Mucosa of descending colon (tissue), 3 donors: ENCODE results near the gene APOM. TPM values are rescaled to one million over a fixed set of nuclear protein-coding genes. Genes with fewer than 3 reads are reported as not detected.

Experiments
- ATAC-seq: fragments of 200-7000 bp; cut with Tn5 transposase; one replicate; pipeline ENCODE4 v1.9.1; 2020; ENCODE audit warnings: mild to moderate bottlenecking, moderate library complexity
- DNase-seq, 3 donors: peaks; one replicate each; pipeline ENCODE4 v3.0.0-alpha.2; 2020
- H3K36me3 ChIP-seq: fragments of 200-600 bp; one replicate; pipeline ENCODE4 v1.8.0; 2021; ENCODE audit warnings: low read depth, mild to moderate bottlenecking
- H3K4me1 ChIP-seq: fragments of 200-600 bp; one replicate; pipeline ENCODE4 v1.8.0; 2021; ENCODE audit warnings: low read depth, mild to moderate bottlenecking
- H3K4me3 ChIP-seq: fragments of 200-600 bp; one replicate; pipeline ENCODE4 v1.8.0; 2021; ENCODE audit warnings: mild to moderate bottlenecking
- H3K9me3 ChIP-seq: fragments of 200-600 bp; one replicate; pipeline ENCODE4 v1.8.0; 2021; ENCODE audit warnings: mild to moderate bottlenecking
- intact Hi-C, 2 donors: fragments of 100-400 bp; cut with DNase I in 1 of 2; cut with micrococcal nuclease in 1 of 2; formaldehyde crosslinking; loops; one replicate each; pipeline versions ENCODE4 v1.11.0 to v1.11.1; 2022; cut with DNase I, micrococcal nuclease
- total RNA-seq, 3 donors: library from RNA; stranded (reverse); fragmentation: NEBNext Ultra II Directional in 2 of 3; extraction: Animal tissue kit (Norgen Biotek cat#: 25700) in 2 of 3; gene quantifications; one replicate each; pipeline versions ENCODE4 v1.2.1 to v1.2.4, GENCODE V29; 2021 to 2023
- TF ChIP-seq, protein P1 (sequence below): fragments of 200-600 bp; IDR thresholded peaks from one replicate; pipeline ENCODE4 v1.8.0; 2022; ENCODE audit warnings: antibody characterized with exemption, mild to moderate bottlenecking
- donor health status: DM: no; HTN: no; CAD: no; lungs with moderate emphysema.
- donor health status: DM: no; HTN: no; CAD: no.
- donor health status: DM: no; HTN: yes; CAD: no.

Gene APOM
- total RNA-seq, 3 donors from 2014 or later, result 2.2 to 2.7 (median 2.4) TPM

DNA sequence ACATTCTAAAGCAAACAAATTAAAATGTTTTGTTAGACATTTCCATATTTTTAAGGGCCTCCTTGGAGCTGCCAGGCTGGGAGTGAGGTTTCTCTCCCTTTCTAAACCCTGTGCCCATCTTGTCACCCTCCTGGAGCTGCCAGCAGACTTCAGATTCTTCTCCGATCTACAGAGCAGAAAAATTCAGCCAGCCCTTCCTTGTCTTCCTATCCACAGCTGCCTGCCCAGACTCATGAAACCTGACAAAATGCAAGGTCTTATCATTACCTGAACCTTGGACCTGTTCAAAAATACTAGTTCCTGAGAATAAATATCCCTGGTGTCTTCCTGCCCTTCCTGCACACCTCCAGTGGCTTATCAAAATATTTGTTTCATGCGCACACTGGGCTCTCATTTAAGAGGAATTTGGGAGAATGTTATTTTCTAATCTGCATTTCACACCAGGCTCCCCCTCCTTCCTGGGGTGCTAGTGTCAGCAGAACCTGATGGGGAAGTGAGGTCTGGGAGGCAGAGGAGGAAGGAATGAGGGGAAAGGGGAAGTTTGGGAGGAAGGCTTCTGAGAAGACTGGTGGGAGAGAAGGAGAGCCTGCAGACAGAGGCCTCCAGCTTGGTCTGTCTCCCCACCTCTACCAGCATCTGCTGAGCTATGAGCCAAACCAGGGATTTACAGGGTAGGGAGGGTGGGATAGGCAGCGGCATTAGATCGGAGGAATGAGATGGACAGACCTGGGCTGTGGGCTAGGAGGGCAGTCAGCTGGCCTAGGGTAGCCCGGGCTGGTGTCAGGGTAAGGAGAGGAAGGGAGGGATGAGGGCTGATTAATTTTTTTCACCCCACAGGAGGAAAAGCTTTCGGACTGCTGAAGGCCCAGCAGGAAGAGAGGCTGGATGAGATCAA is 40.8 kb upstream of the APOM start, which contains the start of gene AIF1:
Gene AIF1, plus strand, starts transcription at position 551 of the 895 bp plus-strand sequence. Its CDS starts 96 bp downstream, at position 647.
- H3K36me3 ChIP-seq, result no peaks in the 10 kb centered on the region
- H3K4me3 ChIP-seq, result no peak within 1 kb of the TSS
- TF ChIP-seq, protein P1, sequence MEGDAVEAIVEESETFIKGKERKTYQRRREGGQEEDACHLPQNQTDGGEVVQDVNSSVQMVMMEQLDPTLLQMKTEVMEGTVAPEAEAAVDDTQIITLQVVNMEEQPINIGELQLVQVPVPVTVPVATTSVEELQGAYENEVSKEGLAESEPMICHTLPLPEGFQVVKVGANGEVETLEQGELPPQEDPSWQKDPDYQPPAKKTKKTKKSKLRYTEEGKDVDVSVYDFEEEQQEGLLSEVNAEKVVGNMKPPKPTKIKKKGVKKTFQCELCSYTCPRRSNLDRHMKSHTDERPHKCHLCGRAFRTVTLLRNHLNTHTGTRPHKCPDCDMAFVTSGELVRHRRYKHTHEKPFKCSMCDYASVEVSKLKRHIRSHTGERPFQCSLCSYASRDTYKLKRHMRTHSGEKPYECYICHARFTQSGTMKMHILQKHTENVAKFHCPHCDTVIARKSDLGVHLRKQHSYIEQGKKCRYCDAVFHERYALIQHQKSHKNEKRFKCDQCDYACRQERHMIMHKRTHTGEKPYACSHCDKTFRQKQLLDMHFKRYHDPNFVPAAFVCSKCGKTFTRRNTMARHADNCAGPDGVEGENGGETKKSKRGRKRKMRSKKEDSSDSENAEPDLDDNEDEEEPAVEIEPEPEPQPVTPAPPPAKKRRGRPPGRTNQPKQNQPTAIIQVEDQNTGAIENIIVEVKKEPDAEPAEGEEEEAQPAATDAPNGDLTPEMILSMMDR, result no peak
- no peak for DNase-seq
- H3K4me1 ChIP-seq, result no peaks in the 10 kb centered on the region
- no peaks in the 10 kb centered on the region for H3K9me3 ChIP-seq
- intact Hi-C loops, result no loop called here
- ATAC-seq, result peak; percentile 64

DNA sequence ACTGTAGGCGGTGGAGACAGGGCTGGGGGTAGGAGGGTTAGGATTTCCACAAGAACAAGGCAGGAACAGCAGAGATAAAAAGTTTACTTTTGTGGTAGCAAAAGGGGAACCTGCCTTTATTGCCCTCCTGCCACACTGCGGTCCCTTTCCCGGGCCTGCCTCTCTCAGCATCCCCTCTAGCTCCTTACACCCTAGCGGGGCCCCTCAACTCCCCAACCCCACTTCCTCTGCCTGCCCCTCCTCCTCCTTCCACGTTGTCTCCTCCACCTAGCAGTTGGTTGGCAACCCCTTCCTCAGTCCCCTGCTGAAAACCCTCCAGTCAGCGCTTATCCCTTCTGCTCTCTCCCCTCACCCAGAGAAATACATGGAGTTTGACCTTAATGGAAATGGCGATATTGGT is 39.9 kb upstream of the APOM start:
- H3K36me3 ChIP-seq, result no peaks in the 10 kb centered on the region
- no peaks in the 10 kb centered on the region for H3K4me1 ChIP-seq
- DNase-seq (no peak), ATAC-seq (no peak)
- TF ChIP-seq, protein P1, result no peak
- no peak overlapping the region for H3K4me3 ChIP-seq
- intact Hi-C loops, result no loop called here
- no peaks in the 10 kb centered on the region for H3K9me3 ChIP-seq

GRCh38 chr6:31617010-31617409 is 38.7 kb upstream of the APOM start:
- TF ChIP-seq, protein P1, result no peak
- H3K4me1 ChIP-seq, result peaks cover 6% of the 10 kb centered on the region
- H3K9me3 ChIP-seq, result no peaks in the 10 kb centered on the region
- intact Hi-C loops, result no loop called here
- no peaks in the 10 kb centered on the region for H3K36me3 ChIP-seq
- DNase-seq (no peak), ATAC-seq (no peak)
- H3K4me3 ChIP-seq, result no peak overlapping the region

GRCh38 chr6:31619805-31620585 is 35.7 kb upstream of the APOM start:
- H3K9me3 ChIP-seq, result no peaks in the 10 kb centered on the region
- TF ChIP-seq, protein P1, result no peak
- DNase-seq (peak; percentile 97 to 99 (median 97)), ATAC-seq (peak; percentile 92)
- intact Hi-C loops, result no loop called here
- H3K4me3 ChIP-seq, result peak overlapping the region; percentile 68
- peaks cover 7% of the 10 kb centered on the region for H3K36me3 ChIP-seq
- peaks cover 9% of the 10 kb centered on the region for H3K4me1 ChIP-seq

- intact Hi-C loops, result no loop called here
- Histone ChIP-seq H3K9me3 (no peaks in the 10 kb centered on the region), H3K4me3 (peak within 1 kb of the TSS; percentile 68), H3K36me3 (peaks cover 15% of the 10 kb centered on the region), H3K4me1 (peaks cover 9% of the 10 kb centered on the region)
- TF ChIP-seq, protein P1, result no peak
- ATAC-seq (peak; percentile 87), DNase-seq (peak in 2 of 3 donors; percentile 95 to 98)
These were observed 34.9 kb upstream of the APOM start, which contains the start of gene PRRC2A for GRCh38 chr6:31620586-31621319. TSS of gene PRRC2A (plus strand) at chr6:31620715. CDS start at chr6:31622790, 2,075 bp downstream.
